Adrenal gland (tissue), 12 donors: ENCODE measurements around the gene ABHD11. TPM values are rescaled to one million over a fixed set of nuclear protein-coding genes. Genes with fewer than 3 reads are reported as not detected.

Experiments used
- DNase-seq, 7 donors: peaks; one replicate each; pipeline ENCODE4 v3.0.0-alpha.2; 2019 to 2020
- H3K27ac ChIP-seq, 5 donors: fragments of 200-600 bp; sonication (generic) in 4 of 5; 1 replicate in 3 of 5; 2 replicates in 2 of 5; pipeline versions ENCODE4 v1.5.1 to v1.8.0; 2016 to 2020; ENCODE audit warnings: mild to moderate bottlenecking in 1 of 5
- H3K27me3 ChIP-seq: fragments of 200-600 bp; 2 replicates; pipeline ENCODE4 v1.8.0; 2021
- H3K36me3 ChIP-seq, 2 donors: fragments of 200-600 bp; replicated peaks in 1 of 2; 1 replicate in 1 of 2; 2 replicates in 1 of 2; pipeline versions ENCODE4 v1.5.1 to v1.8.0; 2018 to 2022
- H3K4me1 ChIP-seq, 2 donors: fragments of 200-600 bp; replicated peaks in 1 of 2; 1 replicate in 1 of 2; 2 replicates in 1 of 2; pipeline versions ENCODE4 v1.5.1 to v1.8.0; 2018 to 2021
- H3K4me3 ChIP-seq, 4 donors: fragments of 200-600 bp; sonication (generic) in 3 of 4; one replicate each; pipeline ENCODE4 v1.5.1; 2016 to 2018
- H3K9me3 ChIP-seq, 3 donors: fragments of 200-600 bp; sonication (generic) in 1 of 3; replicated peaks in 1 of 3; 1 replicate in 2 of 3; 2 replicates in 1 of 3; pipeline versions ENCODE4 v1.5.1 to v1.8.0; 2016 to 2021
- POLR2A ChIP-seq, 2 donors: fragments of 450-650 bp; IDR thresholded peaks; one replicate each; pipeline ENCODE4 v1.6.1; 2017; ENCODE audit warnings: antibody characterized with exemption in 2 of 2, mild to moderate bottlenecking in 2 of 2, moderate library complexity in 1 of 2
- WGBS, 4 donors: extraction: QIAGEN DNeasy Blood & Tissue Kit in 2 of 4; methylation state at CpG; one replicate each; pipeline versions ENCODE4 v1.1.5 to v1.1.7; 2013 to 2017; 5-methylcytosine and 5-hydroxymethylcytosine counted together
- intact Hi-C, 2 donors: fragments of 100-400 bp; cut with DNase I; formaldehyde crosslinking; loops; one replicate each; pipeline versions ENCODE4 v1.14.1 to v1.15.0; 2022 to 2023
- polyA plus RNA-seq, 3 donors: library from polyadenylated mRNA; stranded (reverse); fragments of 200-250 nt in 2 of 3; fragments of 350-450 nt in 1 of 3; fragmentation: Illumina TruSeq in 1 of 3; extraction: RNeasy Lipid Tissue Mini Kit (QIAGEN cat#74804) in 1 of 3; gene quantifications; one replicate each; pipeline ENCODE4 v1.2.3, GENCODE V29; 2013 to 2014
- total RNA-seq, 9 donors: library from RNA; depleted of rRNA in 4 of 9; stranded (reverse); fragments of >200 nt in 4 of 9; fragments of 120-200 nt in 1 of 9; fragmentation: NEBNext Ultra II Directional in 1 of 9; extraction: Animal tissue kit (Norgen Biotek cat#: 25700) in 1 of 9; gene quantifications; one replicate each; pipeline versions ENCODE4 v1.1.0 to v1.2.4, GENCODE V29; 2013 to 2023
- TF ChIP-seq, protein P1 (sequence below), 6 experiments: fragments of 450-650 bp in 4 of 6; fragments of 200-600 bp in 2 of 6; sonication (generic) in 1 of 6; IDR thresholded peaks; 1 replicate in 5 of 6; 2 replicates in 1 of 6; pipeline versions ENCODE4 v1.5.1 to v1.8.0; 2016 to 2021; ENCODE audit warnings: antibody characterized with exemption in 6 of 6, mild to moderate bottlenecking in 2 of 6, moderate library complexity in 1 of 6
- donor health status: healthy with polysubstance abuse.
- donor health status: Bipolar disorder and iron deficiency.
- donor health status: DM: yes; HTN: yes; CAD: no.
- donor health status: DM: no; HTN: no; CAD: no.
- donor health status: DM: no; HTN: no; CAD: no.
- donor health status: DM: yes; HTN: yes; CAD: no.

Gene ABHD11
- total and polyA plus RNA-seq, 12 donors, result 13.0 to 41.6 (median 18.4) TPM

DNA sequence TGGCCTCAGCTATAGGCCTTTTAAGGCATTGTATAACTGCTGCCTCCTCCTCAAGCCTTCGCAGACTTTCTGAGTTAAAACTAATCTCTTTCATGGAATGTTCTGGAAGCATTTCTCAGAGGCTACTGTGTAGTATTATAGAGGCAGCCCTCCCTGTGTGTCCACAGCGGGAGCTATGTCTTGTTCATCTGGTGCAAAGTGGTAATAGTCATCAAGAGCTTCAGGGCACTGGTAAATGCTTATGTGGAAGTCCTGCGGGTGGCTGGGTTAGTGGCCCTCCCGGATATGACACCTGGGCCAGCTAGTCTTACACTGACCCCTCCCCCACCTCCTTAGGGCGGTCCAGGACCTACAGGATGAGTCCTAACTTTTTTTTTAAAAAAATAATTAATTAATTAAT, 2.2 kb upstream of the ABHD11 start:
- intact Hi-C loops, result loop anchor here in 1 of 2 donors (5.0 kb wide), 1 partner anchor 77 kb away; no protein-coding TSS in a partner anchor
- DNase-seq, result no peak
- whole genome bisulfite sequencing, 4 donors, result 81 to 89% (median 84%) methylated on average over 5 of the region's 5 CpGs
- no peak for TF ChIP-seq POLR2A (IDR thresholded peaks at IDR 0.05)
- TF ChIP-seq, protein P1, sequence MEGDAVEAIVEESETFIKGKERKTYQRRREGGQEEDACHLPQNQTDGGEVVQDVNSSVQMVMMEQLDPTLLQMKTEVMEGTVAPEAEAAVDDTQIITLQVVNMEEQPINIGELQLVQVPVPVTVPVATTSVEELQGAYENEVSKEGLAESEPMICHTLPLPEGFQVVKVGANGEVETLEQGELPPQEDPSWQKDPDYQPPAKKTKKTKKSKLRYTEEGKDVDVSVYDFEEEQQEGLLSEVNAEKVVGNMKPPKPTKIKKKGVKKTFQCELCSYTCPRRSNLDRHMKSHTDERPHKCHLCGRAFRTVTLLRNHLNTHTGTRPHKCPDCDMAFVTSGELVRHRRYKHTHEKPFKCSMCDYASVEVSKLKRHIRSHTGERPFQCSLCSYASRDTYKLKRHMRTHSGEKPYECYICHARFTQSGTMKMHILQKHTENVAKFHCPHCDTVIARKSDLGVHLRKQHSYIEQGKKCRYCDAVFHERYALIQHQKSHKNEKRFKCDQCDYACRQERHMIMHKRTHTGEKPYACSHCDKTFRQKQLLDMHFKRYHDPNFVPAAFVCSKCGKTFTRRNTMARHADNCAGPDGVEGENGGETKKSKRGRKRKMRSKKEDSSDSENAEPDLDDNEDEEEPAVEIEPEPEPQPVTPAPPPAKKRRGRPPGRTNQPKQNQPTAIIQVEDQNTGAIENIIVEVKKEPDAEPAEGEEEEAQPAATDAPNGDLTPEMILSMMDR (IDR thresholded peaks at IDR 0.05), result no peak
- H3K36me3 ChIP-seq, result peaks cover 0 to 3% of the 10 kb centered on the region in 2 donors
- no peaks in the 10 kb centered on the region for H3K9me3 ChIP-seq
- no peak overlapping the region for H3K27ac ChIP-seq
- H3K4me1 ChIP-seq, result peaks cover 7 to 8% of the 10 kb centered on the region in 2 donors
- no peaks in the 10 kb centered on the region for H3K27me3 ChIP-seq
- no peak overlapping the region for H3K4me3 ChIP-seq

DNA sequence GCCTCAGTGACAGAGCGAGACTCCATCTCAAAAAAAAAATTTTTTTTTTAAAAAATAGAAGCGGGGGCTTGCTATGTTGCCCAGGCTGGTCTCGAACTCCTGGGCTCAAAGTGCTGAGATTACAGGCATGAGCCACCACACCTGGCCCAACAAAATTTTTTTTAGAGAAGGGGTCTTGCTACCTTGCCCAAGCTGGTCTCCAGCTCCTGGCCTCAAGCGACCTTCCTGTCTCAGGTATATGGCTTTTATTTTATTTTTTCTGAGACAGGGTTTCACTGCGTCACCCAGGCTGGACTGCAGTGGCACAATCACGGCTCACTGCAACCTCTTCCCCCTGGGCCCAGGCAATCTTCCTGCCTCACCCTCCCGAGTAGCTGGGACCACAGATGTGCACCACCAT, 1.6 kb upstream of the ABHD11 start:
- 86 to 96% (median 91%) methylated on average over 7 of the region's 7 CpGs for WGBS, 4 donors
- intact Hi-C loops, result loop anchor here in 1 of 2 donors (5.0 kb wide), 1 partner anchor 77 kb away; no protein-coding TSS in a partner anchor
- Histone ChIP-seq H3K4me1 (peaks cover 7 to 8% of the 10 kb centered on the region in 2 donors), H3K27ac (no peak overlapping the region), H3K9me3 (no peaks in the 10 kb centered on the region), H3K36me3 (peaks cover 0 to 7% of the 10 kb centered on the region in 2 donors), H3K4me3 (no peak overlapping the region), H3K27me3 (no peaks in the 10 kb centered on the region)
- TF ChIP-seq POLR2A (IDR thresholded peaks at IDR 0.05), result no peak
- TF ChIP-seq, protein P1 (IDR thresholded peaks at IDR 0.05), result no peak
- no peak for DNase-seq

DNA sequence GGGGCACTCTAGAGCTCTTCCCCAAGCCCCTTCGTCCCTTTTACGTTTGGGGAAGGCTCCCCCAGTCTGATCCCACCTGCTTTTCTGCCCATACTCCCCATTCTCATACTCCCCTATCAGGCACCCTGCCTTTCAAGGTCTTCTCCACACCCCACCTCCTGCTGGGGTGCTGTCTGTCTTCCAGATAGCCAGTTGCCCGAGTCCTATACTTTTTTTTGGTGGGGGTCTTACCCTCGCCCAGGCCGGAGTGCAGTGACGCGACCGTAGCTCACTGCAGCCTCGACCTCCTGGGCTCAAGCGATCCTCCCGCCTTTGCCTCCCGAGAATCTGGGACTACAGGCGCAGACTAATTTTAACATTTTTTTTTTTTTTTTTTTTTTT, 775 bp upstream of the ABHD11 start:
- peak in 1 of 7 donors; percentile 34 for DNase-seq
- H3K27me3 ChIP-seq, result no peaks in the 10 kb centered on the region
- intact Hi-C loops, result no loop called here
- H3K4me3 ChIP-seq, result peak overlapping the region in 3 of 4 donors; percentile 63 to 95 (median 75)
- peaks cover 7 to 8% of the 10 kb centered on the region in 2 donors for H3K4me1 ChIP-seq
- WGBS, 4 donors, result 34 to 44% (median 41%) methylated on average over 13 of the region's 13 CpGs
- TF ChIP-seq, protein P1 (IDR thresholded peaks at IDR 0.05), result no peak
- no peaks in the 10 kb centered on the region for H3K9me3 ChIP-seq
- peaks cover 0 to 7% of the 10 kb centered on the region in 2 donors for H3K36me3 ChIP-seq
- H3K27ac ChIP-seq, result peak overlapping the region in 3 of 5 donors; percentile 58 to 87 (median 84)

DNA sequence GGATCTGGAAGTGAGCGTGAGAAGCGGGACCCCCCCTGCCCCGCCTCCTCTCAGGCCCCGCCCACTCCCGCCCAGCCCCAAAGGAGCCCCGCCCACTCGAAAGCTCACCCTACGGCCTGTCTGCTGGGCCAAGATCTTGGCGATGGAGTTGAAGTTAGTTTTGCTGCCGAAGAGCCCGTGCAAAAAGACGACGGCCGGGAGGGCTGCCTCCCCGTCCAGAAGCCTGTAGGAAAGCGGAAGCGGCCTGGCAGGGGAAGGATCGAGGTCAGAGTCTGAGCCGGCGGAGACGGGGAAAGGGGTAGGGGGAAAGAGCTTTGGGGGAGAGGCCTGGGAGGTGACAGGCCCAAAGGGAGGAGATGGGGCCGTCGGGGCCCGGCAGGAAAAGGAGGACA, 386 bp downstream of the ABHD11 start:
- H3K36me3 ChIP-seq, result peaks cover 0 to 7% of the 10 kb centered on the region in 2 donors
- 0 to 1% (median 1%) methylated on average over 15 to 24 of the region's 24 CpGs for WGBS, 4 donors
- H3K4me1 ChIP-seq, result peaks cover 7 to 8% of the 10 kb centered on the region in 2 donors
- no peaks in the 10 kb centered on the region for H3K9me3 ChIP-seq
- H3K27ac ChIP-seq, result peak overlapping the region in 4 of 5 donors; percentile 58 to 84 (median 76)
- intact Hi-C loops, result no loop called here
- DNase-seq, result peak; percentile 50 to 74 (median 57)
- TF ChIP-seq, protein P1 (IDR thresholded peaks at IDR 0.05), result no peak
- TF ChIP-seq POLR2A (IDR thresholded peaks at IDR 0.05), result no peak
- H3K4me3 ChIP-seq, result peak overlapping the region; percentile 63 to 79 (median 76)
- no peaks in the 10 kb centered on the region for H3K27me3 ChIP-seq
